ENCODE data around the gene GLRX. TPM values are rescaled to one million over a fixed set of nuclear protein-coding genes. Genes with fewer than 3 reads are reported as not detected.
A peak's percentile ranks its signal among the peaks of the same experiment; 100 is the strongest.

Gene GLRX
- total and polyA plus RNA-seq, 2 donors (not counting 1 experiment from before 2014, with no cell fraction given), result 91.8 to 429 TPM

DNA sequence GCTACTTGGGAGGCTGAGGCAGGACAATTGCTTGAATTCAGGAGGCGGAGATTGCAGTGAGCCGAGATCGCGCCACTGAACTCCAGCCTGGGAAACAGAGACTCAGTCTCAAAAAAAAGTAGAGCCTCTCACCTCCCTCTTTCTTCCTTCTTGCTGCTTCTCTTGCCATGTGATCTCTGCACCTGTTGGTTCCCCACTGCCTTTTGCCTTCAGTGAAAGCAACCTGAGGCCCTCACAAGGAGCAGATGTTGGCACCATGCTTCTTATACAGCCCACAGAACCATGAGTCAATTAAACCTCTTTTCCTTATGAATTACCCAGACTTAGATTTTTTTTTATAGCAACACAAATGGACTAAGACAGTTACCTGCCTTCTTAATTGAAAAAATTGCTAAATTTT lies 45.6 kb upstream of the GLRX start:
- Histone ChIP-seq H3K79me2 (ENCODE audit: control insufficient read depth, insufficient read depth, low read length) (no peaks in the 10 kb centered on the region), H3K27ac (ENCODE audit: insufficient read depth, low read length) (no peak overlapping the region), H3K9ac (ENCODE audit: insufficient read depth, low read length) (no peak overlapping the region), H2AFZ (ENCODE audit: low read length) (no peak overlapping the region), H3K36me3 (ENCODE audit: control insufficient read depth, insufficient read depth, low read length) (no peaks in the 10 kb centered on the region), H3K4me3 (replicated peaks in 1 of 4; ENCODE audit: control extremely low read depth in 1 of 4, insufficient read depth in 1 of 4, low read depth in 3 of 4, low read length in 4 of 4) (no peak overlapping the region), H3K27me3 (ENCODE audit: control insufficient read depth, insufficient read depth, low read length) (no peaks in the 10 kb centered on the region), H4K20me1 (ENCODE audit: control insufficient read depth, extremely low read depth, insufficient read depth, low read length) (no peaks in the 10 kb centered on the region), H3K4me1 (ENCODE audit: control insufficient read depth, extremely low read depth, insufficient read depth, low read length) (peaks cover 12% of the 10 kb centered on the region), H3K9me3 (ENCODE audit: control insufficient read depth, insufficient read depth, low read depth, low read length) (no peaks in the 10 kb centered on the region), H3K4me2 (ENCODE audit: extremely low read depth, insufficient read depth, low read length) (no peak overlapping the region)
- TF ChIP-seq, protein P1, sequence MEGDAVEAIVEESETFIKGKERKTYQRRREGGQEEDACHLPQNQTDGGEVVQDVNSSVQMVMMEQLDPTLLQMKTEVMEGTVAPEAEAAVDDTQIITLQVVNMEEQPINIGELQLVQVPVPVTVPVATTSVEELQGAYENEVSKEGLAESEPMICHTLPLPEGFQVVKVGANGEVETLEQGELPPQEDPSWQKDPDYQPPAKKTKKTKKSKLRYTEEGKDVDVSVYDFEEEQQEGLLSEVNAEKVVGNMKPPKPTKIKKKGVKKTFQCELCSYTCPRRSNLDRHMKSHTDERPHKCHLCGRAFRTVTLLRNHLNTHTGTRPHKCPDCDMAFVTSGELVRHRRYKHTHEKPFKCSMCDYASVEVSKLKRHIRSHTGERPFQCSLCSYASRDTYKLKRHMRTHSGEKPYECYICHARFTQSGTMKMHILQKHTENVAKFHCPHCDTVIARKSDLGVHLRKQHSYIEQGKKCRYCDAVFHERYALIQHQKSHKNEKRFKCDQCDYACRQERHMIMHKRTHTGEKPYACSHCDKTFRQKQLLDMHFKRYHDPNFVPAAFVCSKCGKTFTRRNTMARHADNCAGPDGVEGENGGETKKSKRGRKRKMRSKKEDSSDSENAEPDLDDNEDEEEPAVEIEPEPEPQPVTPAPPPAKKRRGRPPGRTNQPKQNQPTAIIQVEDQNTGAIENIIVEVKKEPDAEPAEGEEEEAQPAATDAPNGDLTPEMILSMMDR (conservative IDR thresholded peaks at IDR 0.05 in 1 of 2, IDR thresholded peaks at IDR 0.05 in 1 of 2; ENCODE audit: low read depth in 1 of 2, low read length in 2 of 2), result no peak
- no peak for TF ChIP-seq EZH2 (IDR thresholded peaks at IDR 0.05; ENCODE audit: low read length, missing control alignments)
- no peak for DNase-seq (ENCODE audit: low read depth in 2 of 2)

DNA sequence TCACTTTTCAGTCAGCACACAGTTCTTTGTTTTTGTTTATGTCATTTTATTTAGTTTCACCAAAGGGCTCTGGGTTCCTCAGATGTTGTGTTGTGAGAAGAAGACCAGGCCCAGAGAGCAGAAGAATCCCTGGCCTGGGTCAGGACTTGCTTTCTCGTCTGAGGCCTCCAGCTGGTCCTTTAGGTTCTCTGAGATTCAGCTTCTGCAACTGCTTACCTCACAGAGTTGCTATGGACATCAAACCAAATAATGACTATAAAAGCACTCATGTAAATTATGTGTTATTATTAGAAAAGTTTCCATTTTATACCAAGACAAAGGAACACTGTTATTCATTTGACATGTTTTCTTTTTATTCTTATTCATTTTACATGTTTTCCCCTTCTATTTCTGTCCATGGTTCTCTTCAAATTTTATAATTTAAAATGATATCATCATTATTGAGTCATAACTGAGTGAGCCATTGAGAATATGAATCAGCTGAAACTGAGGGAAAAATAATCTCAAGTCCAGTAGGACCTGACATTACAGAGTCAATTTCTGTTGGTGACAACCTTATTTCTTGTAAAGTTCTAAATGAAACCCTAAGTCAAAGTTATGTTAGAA lies 44.0 kb upstream of the GLRX start:
- TF ChIP-seq, protein P1 (conservative IDR thresholded peaks at IDR 0.05 in 1 of 2, IDR thresholded peaks at IDR 0.05 in 1 of 2; ENCODE audit: low read depth in 1 of 2, low read length in 2 of 2), result no peak
- no peak for TF ChIP-seq EZH2 (IDR thresholded peaks at IDR 0.05; ENCODE audit: low read length, missing control alignments)
- no peaks in the 10 kb centered on the region for H3K36me3 ChIP-seq (ENCODE audit: control insufficient read depth, insufficient read depth, low read length)
- H2AFZ ChIP-seq (ENCODE audit: low read length), result no peak overlapping the region
- no peak overlapping the region for H3K9ac ChIP-seq (ENCODE audit: insufficient read depth, low read length)
- H4K20me1 ChIP-seq (ENCODE audit: control insufficient read depth, extremely low read depth, insufficient read depth, low read length), result no peaks in the 10 kb centered on the region
- H3K9me3 ChIP-seq (ENCODE audit: control insufficient read depth, insufficient read depth, low read depth, low read length), result no peaks in the 10 kb centered on the region
- H3K79me2 ChIP-seq (ENCODE audit: control insufficient read depth, insufficient read depth, low read length), result no peaks in the 10 kb centered on the region
- H3K27ac ChIP-seq (ENCODE audit: insufficient read depth, low read length), result no peak overlapping the region
- H3K4me3 ChIP-seq (replicated peaks in 1 of 4; ENCODE audit: control extremely low read depth in 1 of 4, insufficient read depth in 1 of 4, low read depth in 3 of 4, low read length in 4 of 4), result no peak overlapping the region
- DNase-seq (ENCODE audit: low read depth in 2 of 2), result peak; percentile 40 to 51
- peaks cover 28% of the 10 kb centered on the region for H3K4me1 ChIP-seq (ENCODE audit: control insufficient read depth, extremely low read depth, insufficient read depth, low read length)
- H3K27me3 ChIP-seq (ENCODE audit: control insufficient read depth, insufficient read depth, low read length), result no peaks in the 10 kb centered on the region
- no peak overlapping the region for H3K4me2 ChIP-seq (ENCODE audit: extremely low read depth, insufficient read depth, low read length)

- TF ChIP-seq, protein P1 (conservative IDR thresholded peaks at IDR 0.05 in 1 of 2, IDR thresholded peaks at IDR 0.05 in 1 of 2; ENCODE audit: low read depth in 1 of 2, low read length in 2 of 2), result no peak
- no peak for TF ChIP-seq EZH2 (IDR thresholded peaks at IDR 0.05; ENCODE audit: low read length, missing control alignments)
- DNase-seq (ENCODE audit: low read depth in 2 of 2), result no peak
- H4K20me1 ChIP-seq (ENCODE audit: control insufficient read depth, extremely low read depth, insufficient read depth, low read length), result no peaks in the 10 kb centered on the region
- H3K4me1 ChIP-seq (ENCODE audit: control insufficient read depth, extremely low read depth, insufficient read depth, low read length), result peaks cover 36% of the 10 kb centered on the region
- no peaks in the 10 kb centered on the region for H3K79me2 ChIP-seq (ENCODE audit: control insufficient read depth, insufficient read depth, low read length)
- no peaks in the 10 kb centered on the region for H3K27me3 ChIP-seq (ENCODE audit: control insufficient read depth, insufficient read depth, low read length)
- no peak overlapping the region for H3K4me3 ChIP-seq (replicated peaks in 1 of 4; ENCODE audit: control extremely low read depth in 1 of 4, insufficient read depth in 1 of 4, low read depth in 3 of 4, low read length in 4 of 4)
- peak overlapping the region; percentile 33 for H2AFZ ChIP-seq (ENCODE audit: low read length)
- H3K36me3 ChIP-seq (ENCODE audit: control insufficient read depth, insufficient read depth, low read length), result no peaks in the 10 kb centered on the region
- peak overlapping the region; percentile 42 for H3K27ac ChIP-seq (ENCODE audit: insufficient read depth, low read length)
- H3K9me3 ChIP-seq (ENCODE audit: control insufficient read depth, insufficient read depth, low read depth, low read length), result no peaks in the 10 kb centered on the region
- no peak overlapping the region for H3K9ac ChIP-seq (ENCODE audit: insufficient read depth, low read length)
- no peak overlapping the region for H3K4me2 ChIP-seq (ENCODE audit: extremely low read depth, insufficient read depth, low read length)
Measured at GRCh38 chr5:95864944-95865504, 42.5 kb upstream of the GLRX start.
